GM18858 (cell line): ENCODE results near the gene CITED2.
"Not testable (repeated sequence)": the region's sequence is repeated elsewhere in the genome, so short reads cannot be mapped to it uniquely, and the experiment has no call there.

ENCODE experiments used
- ATAC-seq: cut with Tn5 transposase; IDR thresholded peaks from one replicate; pipeline ENCODE4 v1.9.1; 2021; ENCODE audit not compliant: unreplicated experiment

CITED2 gene

DNA sequence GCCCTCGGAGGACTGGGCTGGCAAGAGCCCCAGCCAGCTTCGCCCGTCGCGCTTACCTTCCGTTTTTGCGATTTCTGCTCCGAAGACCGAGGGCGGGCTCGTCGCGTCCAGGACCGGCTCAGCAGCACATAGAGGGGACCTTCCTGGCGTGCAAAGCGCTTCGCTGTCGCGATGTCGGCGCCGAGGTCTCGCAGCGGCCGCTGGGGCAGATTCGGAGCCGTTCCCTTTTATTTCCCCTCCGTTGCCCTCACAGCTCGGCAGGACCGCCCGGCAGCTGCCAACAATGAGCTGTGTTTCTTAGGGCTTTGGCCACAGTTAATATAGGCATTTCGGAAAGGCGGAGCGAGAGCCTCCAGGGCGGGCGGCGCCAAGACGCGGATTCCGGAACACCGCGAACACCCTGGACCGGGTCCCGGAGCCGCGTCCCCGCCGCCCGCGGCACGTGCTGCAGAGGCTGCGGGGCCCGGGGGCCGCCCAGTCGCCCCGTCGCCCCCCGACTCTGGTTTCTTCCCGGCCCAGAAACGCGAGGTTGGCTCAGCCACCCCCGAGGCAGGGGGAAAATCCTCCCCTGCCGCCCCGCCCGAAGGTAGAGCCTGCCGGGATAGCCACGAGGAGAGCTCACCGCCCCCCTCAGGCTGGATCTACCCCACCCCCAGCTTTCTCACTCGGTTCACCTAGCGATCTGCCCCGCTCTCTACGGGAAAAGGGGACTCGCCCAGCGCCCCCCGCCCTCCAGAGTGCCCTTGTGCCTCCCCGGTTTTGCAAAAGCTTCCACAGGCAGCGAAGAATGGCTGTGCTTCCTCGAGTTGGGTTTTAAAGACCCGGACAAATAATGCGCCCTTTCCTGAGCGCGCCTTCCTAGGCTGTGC is at the start of gene CITED2:
Gene CITED2, minus strand, starts transcription at position 292 of the 869 bp plus-strand sequence. CDS start 704 bp downstream, outside the sequence.
- ATAC-seq: peak; percentile 62

GRCh38 chr6:139423037-139423703 is 48.7 kb upstream of the CITED2 start:
- ATAC-seq: no peak

DNA sequence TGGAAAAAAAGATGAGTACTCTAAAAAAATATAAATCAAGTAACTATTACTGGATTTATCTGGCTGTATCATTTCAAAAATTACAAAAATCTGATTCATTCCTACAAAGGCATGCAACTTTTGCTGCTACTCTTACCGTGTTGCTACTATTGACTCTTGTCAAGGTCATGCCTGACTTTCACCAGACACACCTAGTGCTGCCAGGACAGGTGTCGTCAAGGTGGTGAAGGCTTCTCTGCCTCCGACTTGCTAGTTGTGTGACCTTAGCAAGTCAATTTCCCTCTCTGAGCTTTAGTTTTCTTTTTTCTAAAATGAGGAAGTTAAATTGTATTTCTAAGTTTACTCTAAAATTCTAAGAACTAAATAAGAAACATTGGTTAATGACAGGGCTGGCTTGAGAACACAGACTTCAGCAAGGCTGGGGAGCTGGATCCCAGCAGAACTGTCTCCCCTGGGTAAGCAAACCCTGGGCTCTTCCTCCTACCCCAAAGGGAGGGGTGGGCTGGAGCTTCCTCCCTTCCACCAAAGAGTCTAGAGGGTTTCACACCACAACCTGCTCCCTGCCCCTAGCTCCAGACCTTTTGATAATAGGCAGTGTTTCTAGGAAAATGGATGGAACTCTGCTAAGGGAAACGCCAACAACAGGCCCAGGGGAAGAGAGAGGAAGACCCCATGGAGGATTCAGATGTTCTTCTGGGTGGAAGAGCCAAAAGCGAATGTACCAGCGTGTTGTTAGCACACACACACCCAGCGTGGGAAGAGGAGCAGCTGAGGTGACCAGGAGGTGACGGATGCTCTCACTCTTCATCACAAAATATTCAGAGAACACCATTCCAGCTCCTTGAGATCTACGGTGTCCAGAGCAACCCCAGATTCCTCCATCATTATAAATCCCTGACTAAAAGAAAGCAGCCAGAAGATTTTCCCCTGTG is 47.9 kb upstream of the CITED2 start:
- no peak for ATAC-seq

DNA sequence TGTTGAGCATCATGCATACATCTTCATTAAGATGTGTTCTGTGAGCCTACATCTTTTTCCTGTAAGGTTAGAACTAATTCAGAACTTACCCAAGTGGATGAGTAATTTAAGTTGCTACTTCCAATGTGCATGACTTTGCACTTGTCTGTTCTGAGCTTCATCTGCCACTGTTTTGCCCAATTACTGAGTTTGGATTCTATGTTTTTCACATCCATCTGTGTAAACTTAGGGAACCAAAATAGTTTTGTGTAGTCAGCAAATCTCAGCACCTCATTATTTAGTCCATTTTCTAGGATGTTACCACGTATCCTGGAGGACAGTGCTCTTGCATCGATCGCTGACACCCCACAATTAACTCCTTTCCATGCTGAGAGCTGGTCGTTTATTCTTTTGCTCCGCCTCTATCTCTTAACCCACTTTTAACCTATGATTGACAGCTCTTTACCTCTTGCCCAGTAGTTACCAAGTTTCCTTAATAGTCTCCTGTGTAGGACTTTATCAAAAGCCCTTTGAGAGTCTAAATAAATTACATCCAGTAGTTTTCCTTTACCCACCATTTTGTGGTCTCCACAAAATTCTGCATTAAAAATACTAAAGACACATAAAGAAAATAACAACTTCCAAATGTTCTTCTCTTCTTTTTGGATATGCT is 44.2 kb upstream of the CITED2 start:
- ATAC-seq: no peak

DNA sequence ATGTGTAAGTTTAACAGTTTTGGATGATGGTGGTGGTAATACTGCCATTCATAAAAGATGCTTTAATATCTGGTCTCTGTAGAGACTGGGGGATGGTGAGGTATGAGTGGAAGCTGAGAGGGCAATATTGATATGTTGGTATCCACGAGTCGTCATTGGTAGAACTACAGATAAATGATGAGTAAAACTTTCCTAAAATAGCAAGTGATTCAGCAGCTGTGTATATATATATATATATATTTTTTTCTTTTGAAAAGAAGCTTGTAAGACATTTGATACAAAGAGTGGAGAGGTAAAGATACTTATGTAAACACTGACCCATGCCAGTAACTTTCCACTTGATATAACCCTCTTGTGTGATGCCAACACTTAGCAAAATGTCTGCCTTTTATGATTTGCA is 41.7 kb upstream of the CITED2 start:
- no peak for ATAC-seq

GRCh38 chr6:139415365-139415764 is 40.9 kb upstream of the CITED2 start:
- no peak for ATAC-seq

DNA sequence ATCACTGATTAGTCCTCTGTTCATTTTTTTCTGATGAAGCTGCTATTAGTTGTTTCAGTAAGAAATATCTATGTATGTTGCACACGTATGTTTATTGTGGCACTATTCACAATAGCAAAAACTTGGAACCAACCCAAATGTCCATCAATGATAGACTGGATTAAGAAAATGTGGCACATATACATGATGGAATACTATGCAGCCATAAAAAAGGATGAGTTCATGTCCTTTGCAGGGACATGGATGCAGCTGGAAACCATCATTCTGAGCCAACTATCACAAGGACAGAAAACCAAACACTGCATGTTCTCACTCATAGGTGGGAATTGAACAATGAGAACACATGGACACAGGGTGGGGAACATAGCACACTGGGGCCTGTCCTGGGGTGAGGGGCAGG is 37.7 kb upstream of the CITED2 start:
- ATAC-seq: not testable (repeated sequence)

GRCh38 chr6:139409026-139409425 is 34.6 kb upstream of the CITED2 start:
- ATAC-seq: no peak

DNA sequence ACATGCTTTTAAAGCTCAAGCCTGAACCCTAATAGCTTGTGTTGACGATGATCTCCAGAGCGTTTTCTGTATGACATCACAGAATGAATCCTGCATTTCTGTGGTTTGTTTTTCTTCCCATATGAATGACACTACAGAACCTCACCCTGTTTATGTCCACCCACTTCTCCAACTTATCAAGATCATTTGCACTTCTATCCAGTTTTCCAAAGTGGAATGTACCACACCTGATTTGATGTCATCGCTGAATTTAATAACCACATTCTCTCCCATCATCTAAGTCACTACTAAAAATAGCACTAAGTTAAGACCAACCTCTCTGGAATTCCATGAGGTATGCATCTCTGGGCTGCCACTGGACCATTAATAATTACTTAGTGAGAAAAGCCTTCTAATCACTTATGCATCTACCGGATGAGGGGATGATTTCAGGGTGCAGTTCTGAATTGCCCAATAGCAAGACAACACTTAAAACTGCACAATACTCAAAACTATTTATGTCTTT is 33.3 kb upstream of the CITED2 start:
- no peak for ATAC-seq

- ATAC-seq: no peak
Measured at GRCh38 chr6:139406577-139407343, 32.3 kb upstream of the CITED2 start.

DNA sequence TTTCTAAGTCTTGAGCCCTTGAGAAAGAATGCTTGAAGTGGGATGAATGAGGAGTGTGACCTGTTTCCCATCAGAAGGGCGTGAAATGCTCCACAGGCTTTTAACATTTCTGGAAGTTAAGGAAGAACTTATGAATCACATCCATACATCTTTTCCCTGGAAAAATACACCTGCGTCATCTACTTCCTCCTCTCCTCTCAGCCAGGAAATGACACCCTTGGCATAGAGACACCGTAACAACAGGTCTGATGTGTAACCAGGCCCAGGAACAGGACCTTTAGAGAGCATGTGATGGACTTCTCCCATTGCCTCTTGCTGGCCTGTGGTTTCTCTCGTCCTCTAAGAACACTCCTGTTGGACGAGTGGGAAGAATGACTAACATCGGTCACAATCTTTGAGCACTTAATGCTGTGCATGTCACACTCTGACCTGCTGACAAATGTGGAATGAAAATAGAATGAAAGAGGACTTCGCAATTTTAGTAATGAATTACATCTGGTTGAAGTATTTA is 28.5 kb upstream of the CITED2 start:
- no peak for ATAC-seq

GRCh38 chr6:139398658-139399057 is 24.2 kb upstream of the CITED2 start:
- ATAC-seq: no peak

DNA sequence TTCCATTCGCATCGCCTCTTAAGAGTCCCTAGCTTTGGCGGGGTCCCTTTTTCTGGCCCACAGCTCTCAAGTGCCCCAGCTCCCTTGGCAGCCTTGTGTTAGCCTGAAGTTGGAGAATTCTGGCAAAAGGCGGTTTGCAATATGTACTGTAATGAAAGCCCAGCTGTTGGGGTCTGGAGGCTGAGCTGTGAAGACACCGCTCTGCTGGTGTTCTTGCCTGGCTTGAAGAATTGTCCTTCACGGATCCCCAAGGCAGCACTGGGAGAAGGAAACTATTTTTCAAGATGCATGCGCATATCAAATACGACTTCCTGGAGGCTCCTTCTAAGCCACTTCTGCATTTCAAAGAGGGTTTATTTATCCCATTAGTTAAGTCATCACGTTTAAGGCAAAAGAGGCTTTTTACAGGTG is 21.4 kb upstream of the CITED2 start:
- no peak for ATAC-seq

DNA sequence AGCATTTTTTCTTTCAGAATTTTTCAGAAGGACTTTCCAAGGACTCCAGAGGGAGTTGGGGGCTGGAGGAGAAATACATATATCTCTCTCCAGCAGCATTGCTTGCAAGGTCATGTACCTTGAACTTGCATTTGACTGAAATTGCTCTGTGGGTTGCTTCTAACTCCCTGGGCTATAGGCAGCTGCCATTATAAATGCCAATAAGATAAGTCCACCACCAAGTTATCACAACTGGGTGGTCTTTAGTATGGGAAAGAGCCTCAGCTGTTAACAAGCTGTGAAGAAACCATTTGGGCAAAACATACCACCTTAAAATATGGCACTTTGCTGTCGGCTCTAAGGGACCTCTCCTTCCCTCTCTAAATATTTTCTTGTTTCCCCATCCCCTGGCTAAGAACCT is 20.9 kb upstream of the CITED2 start:
- no peak for ATAC-seq

GRCh38 chr6:139394027-139394649 is 19.7 kb upstream of the CITED2 start:
- no peak for ATAC-seq

DNA sequence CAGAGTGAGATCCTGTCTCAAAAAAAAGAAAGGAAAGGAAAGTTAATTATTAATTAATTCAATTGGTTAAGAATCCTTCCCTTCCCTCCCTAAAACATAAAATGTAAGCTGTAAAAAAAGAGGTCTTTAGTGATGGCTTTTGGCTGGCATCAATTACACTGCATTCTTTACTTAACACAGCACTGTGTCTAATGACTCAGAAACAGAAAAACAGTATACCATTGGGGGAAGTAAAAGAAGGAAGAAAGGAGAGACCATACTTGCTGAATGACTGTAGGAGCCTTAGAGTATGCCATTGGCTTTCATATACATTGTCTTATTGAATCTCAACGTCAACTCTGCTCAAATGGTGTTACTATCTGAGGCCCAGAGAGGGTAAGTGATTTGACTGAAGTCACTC is 18.3 kb upstream of the CITED2 start:
- peak; percentile 99 for ATAC-seq

- ATAC-seq: no peak
Measured at GRCh38 chr6:139391709-139392108, 17.3 kb upstream of the CITED2 start.

DNA sequence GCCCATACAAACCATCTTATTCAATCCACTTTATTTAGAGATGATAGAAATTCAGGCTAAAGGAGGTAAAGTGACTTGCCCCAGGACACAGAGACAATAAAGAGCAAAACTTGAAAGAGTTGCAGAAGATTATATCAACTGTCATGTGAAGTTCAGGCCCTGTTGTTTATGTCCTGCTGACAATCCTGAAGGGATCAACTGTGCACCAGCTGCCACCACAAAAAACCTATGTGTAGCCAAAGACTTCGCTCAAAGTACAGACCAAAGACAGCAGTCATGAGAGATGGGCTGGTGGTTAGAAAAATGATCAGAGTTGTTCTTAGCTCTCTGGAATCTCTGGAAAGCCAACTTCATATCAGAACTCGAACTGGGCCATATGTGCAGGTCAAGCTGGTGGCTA is 16.0 kb upstream of the CITED2 start:
- no peak for ATAC-seq

DNA sequence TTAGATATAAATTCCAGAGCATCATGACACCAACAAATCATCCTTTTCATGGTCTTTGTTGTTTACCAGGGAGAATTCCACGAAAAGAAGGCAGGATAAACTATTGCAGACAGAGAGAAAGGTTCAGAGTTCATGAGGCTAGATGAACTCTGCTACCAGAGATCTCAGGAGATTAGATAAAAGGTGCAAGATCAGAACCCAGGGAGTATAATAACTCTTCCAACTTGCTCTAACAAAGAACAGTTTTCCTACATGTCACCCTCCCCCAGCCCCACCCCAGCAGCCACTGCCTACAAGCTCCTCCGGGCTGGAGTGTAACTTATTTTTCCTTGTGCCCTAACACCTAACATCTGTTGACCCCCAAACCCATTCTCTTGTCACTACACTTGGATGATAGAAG is 13.9 kb upstream of the CITED2 start:
- ATAC-seq: no peak
